NCI-H2227 treated with DMSO at 0.1 percent for 48 hours (cell line): ENCODE data around the gene APOA5.
"Not testable (repeated sequence)": the region's sequence is repeated elsewhere in the genome, so short reads cannot be mapped to it uniquely, and the experiment has no call there.

ENCODE experiments used
- DNase-seq: peaks from one replicate; lab custom pipeline; 2025; lab: John Stamatoyannopoulos, UW

Gene APOA5

GRCh38 chr11:116773203-116774097 lies 18.2 kb downstream of the APOA5 start:
- DNase-seq, result peak; percentile 36

GRCh38 chr11:116772443-116773202 lies 19.1 kb downstream of the APOA5 start, which contains the start of gene BUD13:
Gene BUD13 (minus strand): TSS chr11:116772987. CDS start chr11:116772964, 23 bp downstream.
- DNase-seq, result peak; percentile 81

GRCh38 chr11:116771935-116772334 lies 19.7 kb downstream of the APOA5 start:
- DNase-seq, result no peak

GRCh38 chr11:116762132-116762531 lies 29.5 kb downstream of the APOA5 start:
- DNase-seq, result no peak

- DNase-seq, result not testable (repeated sequence)
These were observed 35.6 kb downstream of the APOA5 start for GRCh38 chr11:116756044-116756443.

GRCh38 chr11:116750070-116750718 lies 41.5 kb downstream of the APOA5 start:
- DNase-seq, result no peak

GRCh38 chr11:116742104-116742503 lies 49.6 kb downstream of the APOA5 start:
- DNase-seq, result no peak

GRCh38 chr11:116740741-116741140 lies 50.9 kb downstream of the APOA5 start:
- no peak for DNase-seq
